Suprapubic skin (tissue), 4 donors: Measurements from ENCODE around the gene YBEY. TPM values are rescaled to one million over a fixed set of nuclear protein-coding genes. Genes with fewer than 3 reads are reported as not detected.

Experiments
- DNase-seq, 2 donors: peaks; one replicate each; pipeline ENCODE4 v3.0.0-alpha.2; 2019; ENCODE audit warnings: low spot score in 2 of 2
- H3K27ac ChIP-seq: fragments of 200-600 bp; sonication (generic); one replicate; pipeline ENCODE4 v1.5.1; 2019
- H3K27me3 ChIP-seq: fragments of 200-600 bp; sonication (generic); one replicate; pipeline ENCODE4 v1.5.1; 2019
- H3K36me3 ChIP-seq: fragments of 200-600 bp; sonication (generic); one replicate; pipeline ENCODE4 v1.5.1; 2019
- H3K4me1 ChIP-seq: fragments of 200-600 bp; sonication (generic); one replicate; pipeline ENCODE4 v1.5.1; 2019
- H3K4me3 ChIP-seq: fragments of 200-600 bp; sonication (generic); one replicate; pipeline ENCODE4 v1.5.1; 2019; ENCODE audit warnings: mild to moderate bottlenecking
- H3K9me3 ChIP-seq: fragments of 200-600 bp; sonication (generic); one replicate; pipeline ENCODE4 v1.5.1; 2019
- EP300 ChIP-seq: sonication (generic); formaldehyde crosslinking; IDR thresholded peaks from one replicate; pipeline ENCODE4 v1.6.1; 2017; ENCODE audit warnings: antibody characterized with exemption
- POLR2A ChIP-seq, 2 donors: fragments of 450-650 bp; IDR thresholded peaks; one replicate each; pipeline ENCODE4 v1.6.1; 2017; ENCODE audit warnings: antibody characterized with exemption in 2 of 2, mild to moderate bottlenecking in 2 of 2, moderate library complexity in 2 of 2
- POLR2AphosphoS5 ChIP-seq, 3 donors: sonication (generic); formaldehyde crosslinking; IDR thresholded peaks; one replicate each; pipeline ENCODE4 v1.6.1; 2017; ENCODE audit warnings: antibody characterized with exemption in 3 of 3
- WGBS: methylation state at CpG from one replicate; pipeline ENCODE4 v1.1.5; 2018; 5-methylcytosine and 5-hydroxymethylcytosine counted together
- total RNA-seq, 4 donors: library from RNA; depleted of rRNA; stranded (reverse); fragments of >200 nt; gene quantifications; one replicate each; pipeline ENCODE4 v1.1.0, GENCODE V29; 2016
- TF ChIP-seq, protein P1 (sequence below), 2 donors: fragments of 200-600 bp in 1 of 2; fragments of 450-650 bp in 1 of 2; sonication (generic) in 1 of 2; IDR thresholded peaks; one replicate each; pipeline ENCODE4 v1.5.1; 2016 to 2019; ENCODE audit warnings: antibody characterized with exemption in 2 of 2, mild to moderate bottlenecking in 1 of 2, moderate library complexity in 1 of 2

The YBEY gene
- total RNA-seq, 4 donors from 2014 or later, result 13.3 to 23.8 (median 18.8) TPM

- no peaks in the 10 kb centered on the region for H3K4me1 ChIP-seq
- DNase-seq, result no peak
- H3K4me3 ChIP-seq, result no peak overlapping the region
- 92% methylated on average over 12 of the region's 12 CpGs for WGBS
- peaks cover 59% of the 10 kb centered on the region for H3K36me3 ChIP-seq
- no peaks in the 10 kb centered on the region for H3K27me3 ChIP-seq
- H3K9me3 ChIP-seq, result no peaks in the 10 kb centered on the region
- TF ChIP-seq, protein P1, sequence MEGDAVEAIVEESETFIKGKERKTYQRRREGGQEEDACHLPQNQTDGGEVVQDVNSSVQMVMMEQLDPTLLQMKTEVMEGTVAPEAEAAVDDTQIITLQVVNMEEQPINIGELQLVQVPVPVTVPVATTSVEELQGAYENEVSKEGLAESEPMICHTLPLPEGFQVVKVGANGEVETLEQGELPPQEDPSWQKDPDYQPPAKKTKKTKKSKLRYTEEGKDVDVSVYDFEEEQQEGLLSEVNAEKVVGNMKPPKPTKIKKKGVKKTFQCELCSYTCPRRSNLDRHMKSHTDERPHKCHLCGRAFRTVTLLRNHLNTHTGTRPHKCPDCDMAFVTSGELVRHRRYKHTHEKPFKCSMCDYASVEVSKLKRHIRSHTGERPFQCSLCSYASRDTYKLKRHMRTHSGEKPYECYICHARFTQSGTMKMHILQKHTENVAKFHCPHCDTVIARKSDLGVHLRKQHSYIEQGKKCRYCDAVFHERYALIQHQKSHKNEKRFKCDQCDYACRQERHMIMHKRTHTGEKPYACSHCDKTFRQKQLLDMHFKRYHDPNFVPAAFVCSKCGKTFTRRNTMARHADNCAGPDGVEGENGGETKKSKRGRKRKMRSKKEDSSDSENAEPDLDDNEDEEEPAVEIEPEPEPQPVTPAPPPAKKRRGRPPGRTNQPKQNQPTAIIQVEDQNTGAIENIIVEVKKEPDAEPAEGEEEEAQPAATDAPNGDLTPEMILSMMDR (IDR thresholded peaks at IDR 0.05), result no peak
- no peak overlapping the region for H3K27ac ChIP-seq
Measured at GRCh38 chr21:46334351-46335140, 48.4 kb downstream of the YBEY start.

GRCh38 chr21:46336603-46337002, 50.5 kb downstream of the YBEY start:
- no peak for DNase-seq
- 98% methylated on average over 3 of the region's 3 CpGs for WGBS
- H3K27me3 ChIP-seq, result no peaks in the 10 kb centered on the region
- TF ChIP-seq EP300 (no peak), POLR2AphosphoS5 (IDR thresholded peaks at IDR 0.05) (no peak)
- peaks cover 60% of the 10 kb centered on the region for H3K36me3 ChIP-seq
- no peaks in the 10 kb centered on the region for H3K9me3 ChIP-seq
- H3K27ac ChIP-seq, result no peak overlapping the region
- no peaks in the 10 kb centered on the region for H3K4me1 ChIP-seq
- H3K4me3 ChIP-seq, result no peak overlapping the region

DNA sequence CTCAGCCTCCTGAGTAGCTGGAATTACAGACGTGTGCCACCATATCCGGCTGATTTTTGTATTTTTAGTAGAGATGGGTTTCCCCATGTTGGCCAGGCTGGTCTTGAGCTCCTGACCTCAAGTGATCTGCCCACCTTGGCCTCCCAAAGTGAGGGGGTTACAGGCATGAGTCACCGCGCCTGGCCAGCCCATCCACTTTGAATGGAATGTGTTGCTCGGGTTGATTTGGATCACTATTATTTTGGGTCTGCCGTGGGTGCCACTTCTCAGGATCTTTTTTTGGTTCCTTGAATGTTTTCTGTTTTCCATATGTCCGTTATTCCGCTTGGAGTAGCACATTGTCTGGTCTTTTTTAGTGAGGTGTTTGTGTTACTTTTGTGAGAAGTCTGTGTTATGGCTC, 54.9 kb downstream of the YBEY start:
- 91% methylated on average over 8 of the region's 8 CpGs for WGBS
- TF ChIP-seq EP300, result no peak
- no peak for TF ChIP-seq POLR2AphosphoS5 (IDR thresholded peaks at IDR 0.05)
- TF ChIP-seq, protein P1 (IDR thresholded peaks at IDR 0.05), result no peak
- TF ChIP-seq POLR2A (IDR thresholded peaks at IDR 0.05), result no peak
- Histone ChIP-seq H3K36me3 (peaks cover 68% of the 10 kb centered on the region), H3K4me3 (no peak overlapping the region), H3K4me1 (no peaks in the 10 kb centered on the region), H3K27me3 (no peaks in the 10 kb centered on the region), H3K9me3 (no peaks in the 10 kb centered on the region), H3K27ac (no peak overlapping the region)
- DNase-seq, result no peak

DNA sequence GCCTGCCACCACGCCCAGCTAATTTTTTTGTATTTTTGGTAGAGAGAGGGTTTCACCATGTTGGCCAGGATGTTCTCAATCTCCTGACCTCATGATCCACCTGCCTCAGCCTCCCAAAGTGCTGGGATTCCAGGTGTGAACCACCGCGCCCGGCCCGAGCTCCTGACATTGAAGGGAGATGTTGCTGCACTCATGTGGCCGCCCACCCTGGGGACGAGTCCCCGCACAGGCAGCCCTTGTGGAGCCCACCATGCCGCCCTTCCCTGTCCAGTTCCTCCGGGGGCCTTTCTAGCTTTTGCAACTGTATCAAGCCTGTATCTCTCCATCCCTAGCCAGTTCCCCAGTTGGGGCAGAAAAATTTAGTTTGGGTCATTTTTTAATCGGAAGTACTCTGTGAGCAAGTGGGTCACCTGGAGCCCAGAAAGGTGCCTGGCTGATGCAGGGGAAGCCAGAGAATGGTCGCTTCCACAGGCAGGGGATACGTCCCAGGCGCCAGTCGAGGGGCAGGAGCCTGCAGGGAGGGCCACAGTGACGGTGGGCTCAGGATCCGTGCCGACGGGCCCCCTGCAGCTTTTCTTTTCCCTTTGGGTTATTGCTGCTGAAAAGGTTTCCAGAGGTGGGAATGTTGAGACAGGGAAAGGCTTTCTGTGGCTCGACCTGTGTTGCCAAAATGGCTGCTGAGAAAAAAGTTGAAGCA, 58.2 kb downstream of the YBEY start:
- H3K4me1 ChIP-seq, result no peaks in the 10 kb centered on the region
- H3K27me3 ChIP-seq, result no peaks in the 10 kb centered on the region
- DNase-seq, result no peak
- 95% methylated on average over 18 of the region's 20 CpGs for WGBS
- TF ChIP-seq POLR2A (IDR thresholded peaks at IDR 0.05), result no peak
- TF ChIP-seq POLR2AphosphoS5 (IDR thresholded peaks at IDR 0.05), result no peak
- no peak overlapping the region for H3K4me3 ChIP-seq
- no peaks in the 10 kb centered on the region for H3K9me3 ChIP-seq
- H3K36me3 ChIP-seq, result peaks cover 68% of the 10 kb centered on the region
- H3K27ac ChIP-seq, result no peak overlapping the region

GRCh38 chr21:46345861-46346260, 59.7 kb downstream of the YBEY start:
- no peaks in the 10 kb centered on the region for H3K9me3 ChIP-seq
- no peaks in the 10 kb centered on the region for H3K27me3 ChIP-seq
- H3K4me1 ChIP-seq, result no peaks in the 10 kb centered on the region
- 89% methylated on average over 14 of the region's 14 CpGs for WGBS
- no peak overlapping the region for H3K4me3 ChIP-seq
- TF ChIP-seq, protein P1 (IDR thresholded peaks at IDR 0.05), result no peak
- TF ChIP-seq EP300 (no peak), POLR2A (IDR thresholded peaks at IDR 0.05) (no peak), POLR2AphosphoS5 (IDR thresholded peaks at IDR 0.05) (no peak)
- no peak overlapping the region for H3K27ac ChIP-seq
- H3K36me3 ChIP-seq, result peaks cover 71% of the 10 kb centered on the region
- no peak for DNase-seq
